Aorta (tissue), 5 donors: ENCODE data around the gene ZNF383. TPM values are rescaled to one million over a fixed set of nuclear protein-coding genes. Genes with fewer than 3 reads are reported as not detected.
"Not testable (repeated sequence)": the region's sequence is repeated elsewhere in the genome, so short reads cannot be mapped to it uniquely, and the experiment has no call there.

Experiments used
- ATAC-seq: fragments of 200-7000 bp; cut with Tn5 transposase; one replicate; pipeline ENCODE4 v1.9.1; 2022; ENCODE audit warnings: moderate library complexity; ENCODE audit not compliant: low FRiP score
- DNase-seq, 2 donors: peaks; one replicate each; pipeline ENCODE4 v3.0.0-alpha.2; 2020
- H3K27ac ChIP-seq, 2 donors: one replicate each; pipeline ENCODE4 v1.5.1; 2013; ENCODE audit warnings: low read length in 2 of 2, mild to moderate bottlenecking in 2 of 2, moderate library complexity in 2 of 2, control low read depth in 1 of 2, inconsistent platforms in 1 of 2, low read depth in 1 of 2
- H3K27me3 ChIP-seq, 2 donors: one replicate each; pipeline ENCODE4 v1.6.1; 2013; ENCODE audit warnings: control low read depth in 1 of 2, low read length in 1 of 2, mild to moderate bottlenecking in 1 of 2, moderate library complexity in 1 of 2; ENCODE audit not compliant: insufficient read depth in 2 of 2, control insufficient read depth in 1 of 2
- H3K36me3 ChIP-seq, 2 donors: one replicate each; pipeline ENCODE4 v1.6.1; 2013; ENCODE audit warnings: control low read depth in 1 of 2, low read length in 1 of 2, mild to moderate bottlenecking in 1 of 2; ENCODE audit not compliant: insufficient read depth in 2 of 2, control insufficient read depth in 1 of 2
- H3K4me1 ChIP-seq, 2 donors: one replicate each; pipeline ENCODE4 v1.6.1; 2013; ENCODE audit warnings: low read length in 2 of 2, control low read depth in 1 of 2, mild to moderate bottlenecking in 1 of 2, moderate library complexity in 1 of 2; ENCODE audit not compliant: insufficient read depth in 2 of 2, control insufficient read depth in 1 of 2
- H3K4me3 ChIP-seq, 2 donors: one replicate each; pipeline ENCODE4 v1.5.1; 2013; ENCODE audit warnings: low read length in 2 of 2, control low read depth in 1 of 2, mild to moderate bottlenecking in 1 of 2
- H3K9me3 ChIP-seq: one replicate; pipeline ENCODE4 v1.6.1; 2013; ENCODE audit warnings: mild to moderate bottlenecking, low read length; ENCODE audit not compliant: control insufficient read depth
- WGBS, 2 donors: extraction: QIAGEN DNeasy Blood & Tissue Kit; methylation state at CpG; one replicate each; pipeline ENCODE4 v1.1.7; 2013; 5-methylcytosine and 5-hydroxymethylcytosine counted together
- intact Hi-C, 2 donors: fragments of 100-400 bp; cut with DNase I; formaldehyde crosslinking; loops; one replicate each; pipeline versions ENCODE4 v1.14.2 to v1.15.0; 2022
- polyA plus RNA-seq, 2 donors: library from polyadenylated mRNA; stranded (reverse); fragments of 200-250 nt; gene quantifications; one replicate each; pipeline ENCODE4 v1.2.3, GENCODE V29; 2013
- total RNA-seq, 2 donors: library from RNA; stranded (reverse); fragmentation: NEBNext Ultra II Directional; extraction: Animal tissue kit (Norgen Biotek cat#: 25700); gene quantifications; one replicate each; pipeline ENCODE4 v1.2.1, GENCODE V29; 2021
- donor health status: healthy with polysubstance abuse.
- donor health status: Bipolar disorder and iron deficiency.
- donor health status: DM: no; HTN: no; CAD: no.
- donor health status: DM: no; HTN: no; CAD: no.
- donor health status: DM: yes; HTN: yes; CAD: no.

The ZNF383 gene
- total and polyA plus RNA-seq, 4 donors: 7.0 to 16.1 (median 10.4) TPM

- H3K9me3 ChIP-seq, ATAC-seq, intact Hi-C loops, H3K36me3 ChIP-seq, DNase-seq, H3K4me1 ChIP-seq, H3K27me3 ChIP-seq, H3K27ac ChIP-seq, H3K4me3 ChIP-seq: not testable (repeated sequence)
- WGBS, 2 donors: 95 to 97% methylated on average over 20 to 27 of the region's 30 CpGs
Measured at GRCh38 chr19:37280656-37281055, 62.6 kb downstream of the ZNF383 start.

GRCh38 chr19:37284020-37284419 lies 66.0 kb downstream of the ZNF383 start:
- H3K9me3 ChIP-seq: not testable (repeated sequence)

GRCh38 chr19:37289229-37289628 lies 71.2 kb downstream of the ZNF383 start:
- H3K4me3 ChIP-seq, H3K27me3 ChIP-seq, ATAC-seq, H3K4me1 ChIP-seq, H3K27ac ChIP-seq, H3K36me3 ChIP-seq, intact Hi-C loops, H3K9me3 ChIP-seq: not testable (repeated sequence)
- peak in 1 of 2 donors; percentile 72 for DNase-seq
- WGBS, 2 donors: 88 to 90% methylated on average over 27 to 29 of the region's 39 CpGs

More at GRCh38 chr19:37284020-37284419, 66.0 kb downstream of the ZNF383 start:
- H3K36me3 ChIP-seq, intact Hi-C loops, H3K27ac ChIP-seq, H3K4me1 ChIP-seq, ATAC-seq, H3K4me3 ChIP-seq, H3K27me3 ChIP-seq, DNase-seq: not testable (repeated sequence)
- 76 to 96% methylated on average over 9 to 21 of the region's 37 CpGs for WGBS, 2 donors

GRCh38 chr19:37292998-37293939 lies 75.3 kb downstream of the ZNF383 start:
- not testable (repeated sequence) for H3K4me1 ChIP-seq

GRCh38 chr19:37294246-37294645 lies 76.2 kb downstream of the ZNF383 start:
- intact Hi-C loops, H3K4me1 ChIP-seq, H3K36me3 ChIP-seq, ATAC-seq, H3K27ac ChIP-seq, H3K27me3 ChIP-seq, H3K9me3 ChIP-seq, H3K4me3 ChIP-seq: not testable (repeated sequence)
- DNase-seq: peak in 1 of 2 donors; percentile 91
- 94% methylated on average over 7 to 20 of the region's 39 CpGs for WGBS, 2 donors

More at GRCh38 chr19:37292998-37293939, 75.3 kb downstream of the ZNF383 start:
- ATAC-seq, H3K27me3 ChIP-seq, intact Hi-C loops, H3K36me3 ChIP-seq, H3K27ac ChIP-seq, H3K4me3 ChIP-seq, H3K9me3 ChIP-seq: not testable (repeated sequence)
- 94 to 96% methylated on average over 48 to 50 of the region's 63 CpGs for WGBS, 2 donors
- DNase-seq: peak; percentile 81 to 91

Other genes with a start within 250 kb of the ZNF383 start
- 10 to 100 TPM in 1 of 2 donors, 1 to 10 TPM in 1; 9.2 to 11.8 TPM for gene ZNF420, start 139.8 kb upstream of the ZNF383 start, total RNA-seq
- gene ZNF420, start 139.8 kb upstream of the ZNF383 start, polyA plus RNA-seq: 1 to 10 TPM; 1.1 to 5.6 TPM
- gene ZNF585A, start 45.5 kb upstream of the ZNF383 start, total RNA-seq: 10 to 100 TPM in 1 of 2 donors, 1 to 10 TPM in 1; 8.6 to 15.1 TPM
- 10 to 100 TPM; 14.5 to 17.7 TPM for gene ZNF585A, start 45.5 kb upstream of the ZNF383 start, polyA plus RNA-seq
- gene ZNF585B, start 7.7 kb upstream of the ZNF383 start, total RNA-seq: 10 to 100 TPM; 14.5 to 21.6 TPM
- 1 to 10 TPM; 2.9 to 7.3 TPM for gene ZNF585B, start 7.7 kb upstream of the ZNF383 start, polyA plus RNA-seq
- gene ZNF527, start 152.9 kb downstream of the ZNF383 start, total RNA-seq: 1 to 10 TPM; 7.3 to 9.0 TPM
- 1 to 10 TPM; 3.3 to 5.1 TPM for gene ZNF527, start 152.9 kb downstream of the ZNF383 start, polyA plus RNA-seq
- 1 to 10 TPM; 5.4 to 6.7 TPM for gene ZNF569, start 249.2 kb downstream of the ZNF383 start, total RNA-seq
- 1 to 10 TPM; 3.1 to 4.7 TPM for gene ZNF569, start 249.2 kb downstream of the ZNF383 start, polyA plus RNA-seq